Mesenchymal stem cell (in vitro differentiated cells and primary cell): ENCODE measurements around the gene RINL.
"Not testable (repeated sequence)": the region's sequence is repeated elsewhere in the genome, so short reads cannot be mapped to it uniquely, and the experiment has no call there.

Source experiments
- DNase-seq: peaks from one replicate; pipeline ENCODE4 v3.0.0-alpha.2; 2013
- H2AFZ ChIP-seq: one replicate; pipeline ENCODE4 v1.6.1; 2013; ENCODE audit warnings: low read depth, mild to moderate bottlenecking, control low read depth, inconsistent platforms, low read length, moderate library complexity
- H2AK5ac ChIP-seq: 2 replicates; pipeline ENCODE4 v1.6.1; 2013; ENCODE audit warnings: low read length, moderate library complexity, mild to moderate bottlenecking, inconsistent platforms; ENCODE audit not compliant: severe bottlenecking
- H2BK120ac ChIP-seq: one replicate; pipeline ENCODE4 v1.6.1; 2013; ENCODE audit warnings: low read depth, mild to moderate bottlenecking, inconsistent platforms, low read length, moderate library complexity
- H2BK12ac ChIP-seq, 2 experiments: one replicate each; pipeline ENCODE4 v1.6.1; 2013; ENCODE audit warnings: inconsistent platforms in 2 of 2, low read length in 2 of 2, mild to moderate bottlenecking in 2 of 2, moderate library complexity in 2 of 2, control low read depth in 1 of 2
- H2BK15ac ChIP-seq: one replicate; pipeline ENCODE4 v1.6.1; 2013; ENCODE audit warnings: mild to moderate bottlenecking, low read depth, inconsistent platforms; ENCODE audit not compliant: poor library complexity, severe bottlenecking
- H2BK5ac ChIP-seq: 2 replicates; pipeline ENCODE4 v1.6.1; 2013; ENCODE audit warnings: low read depth, mild to moderate bottlenecking, low read length, control low read depth, inconsistent platforms; ENCODE audit not compliant: poor library complexity, severe bottlenecking
- H3K14ac ChIP-seq, 2 experiments: one replicate each; pipeline ENCODE4 v1.6.1; 2013; ENCODE audit warnings: inconsistent platforms in 2 of 2, low read length in 2 of 2, control low read depth in 1 of 2, mild to moderate bottlenecking in 1 of 2, moderate library complexity in 1 of 2
- H3K18ac ChIP-seq, 2 experiments: one replicate each; pipeline ENCODE4 v1.6.1; 2013; ENCODE audit warnings: inconsistent platforms in 2 of 2, low read length in 2 of 2, control low read depth in 1 of 2, low read depth in 1 of 2, mild to moderate bottlenecking in 1 of 2
- H3K23ac ChIP-seq, 2 experiments: one replicate each; pipeline ENCODE4 v1.6.1; 2013; ENCODE audit warnings: inconsistent platforms in 2 of 2, low read length in 2 of 2, mild to moderate bottlenecking in 2 of 2, moderate library complexity in 2 of 2, control low read depth in 1 of 2
- H3K27ac ChIP-seq: 2 replicates; pipeline ENCODE4 v1.5.1; 2013; ENCODE audit warnings: mild to moderate bottlenecking, moderate library complexity, low read length, control low read depth, inconsistent platforms; ENCODE audit not compliant: poor library complexity, severe bottlenecking
- H3K27me3 ChIP-seq, 2 experiments: 2 replicates each; pipeline versions ENCODE4 v1.6.1 to v1.7.0; 2013; ENCODE audit warnings: low read length in 2 of 2, mild to moderate bottlenecking in 2 of 2, moderate library complexity in 2 of 2, control low read depth in 1 of 2, inconsistent platforms in 1 of 2; ENCODE audit not compliant: control insufficient read depth in 1 of 2, insufficient read depth in 1 of 2
- H3K36me3 ChIP-seq, 2 experiments: 2 replicates each; pipeline versions ENCODE4 v1.6.1 to v1.7.0; 2013; ENCODE audit warnings: low read length in 2 of 2, control low read depth in 1 of 2, inconsistent platforms in 1 of 2, low read depth in 1 of 2, mild to moderate bottlenecking in 1 of 2; ENCODE audit not compliant: insufficient read depth in 2 of 2, control insufficient read depth in 1 of 2
- H3K4ac ChIP-seq, 2 experiments: one replicate each; pipeline ENCODE4 v1.6.1; 2013; ENCODE audit warnings: inconsistent platforms in 2 of 2, low read length in 2 of 2, mild to moderate bottlenecking in 2 of 2, moderate library complexity in 2 of 2, control low read depth in 1 of 2, low read depth in 1 of 2
- H3K4me1 ChIP-seq: 2 replicates; pipeline ENCODE4 v1.6.1; 2013; ENCODE audit warnings: low read depth, low read length, control low read depth; ENCODE audit not compliant: control insufficient read depth, insufficient read depth
- H3K4me2 ChIP-seq: 2 replicates; pipeline ENCODE4 v1.6.1; 2013; ENCODE audit warnings: low read length, mild to moderate bottlenecking, inconsistent platforms; ENCODE audit not compliant: poor library complexity, severe bottlenecking
- H3K4me3 ChIP-seq, 2 experiments: 2 replicates each; pipeline versions ENCODE4 v1.5.1 to v1.7.0; 2013; ENCODE audit warnings: low read length in 2 of 2, mild to moderate bottlenecking in 2 of 2, control low read depth in 1 of 2, low read depth in 1 of 2; ENCODE audit not compliant: insufficient read depth in 1 of 2
- H3K79me1 ChIP-seq: replicated peaks from 2 replicates; pipeline ENCODE4 v1.6.1; 2013; ENCODE audit warnings: mild to moderate bottlenecking, control low read depth, low read length, inconsistent platforms; ENCODE audit not compliant: poor library complexity, severe bottlenecking
- H3K9ac ChIP-seq: 2 replicates; pipeline ENCODE4 v1.7.0; 2013; ENCODE audit warnings: mild to moderate bottlenecking, low read length, moderate library complexity
- H3K9me3 ChIP-seq: 2 replicates; pipeline ENCODE4 v1.7.0; 2013; ENCODE audit warnings: mild to moderate bottlenecking, low read length; ENCODE audit not compliant: control insufficient read depth
- H4K8ac ChIP-seq: one replicate; pipeline ENCODE4 v1.6.1; 2013; ENCODE audit warnings: inconsistent platforms, mild to moderate bottlenecking, low read length, moderate library complexity
- H4K91ac ChIP-seq: one replicate; pipeline ENCODE4 v1.6.1; 2013; ENCODE audit warnings: mild to moderate bottlenecking, low read length, inconsistent platforms
- WGBS: methylation state at CpG from one replicate; pipeline ENCODE4 v1.1.7; 2013; ENCODE audit warnings: mixed read lengths; 5-methylcytosine and 5-hydroxymethylcytosine counted together

Gene RINL

DNA sequence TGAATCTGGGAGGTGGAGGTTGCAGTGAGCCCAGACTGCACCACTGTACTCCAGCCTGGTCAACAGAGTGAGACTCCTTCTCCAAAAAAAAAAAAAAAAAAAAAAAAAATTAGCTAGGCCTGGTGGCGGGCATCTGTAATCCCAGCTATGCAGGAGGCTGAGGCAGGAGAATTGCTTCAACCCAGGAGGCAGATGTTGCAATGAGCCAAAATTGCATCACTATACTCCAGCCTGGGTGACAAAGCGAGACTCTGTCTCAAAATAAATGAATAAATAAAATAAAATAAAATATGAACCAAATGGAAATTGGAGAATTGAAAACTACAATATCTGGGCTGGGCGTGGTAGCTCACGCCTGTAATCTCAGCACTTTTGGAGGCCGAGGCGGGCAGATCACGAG is 48.9 kb downstream of the RINL start:
- not testable (repeated sequence) for H2AK5ac ChIP-seq, H4K8ac ChIP-seq, H3K14ac ChIP-seq, H3K9ac ChIP-seq, H3K27ac ChIP-seq, H3K23ac ChIP-seq, H3K9me3 ChIP-seq, H2BK120ac ChIP-seq, H2AFZ ChIP-seq, H4K91ac ChIP-seq, H3K4me3 ChIP-seq, H2BK15ac ChIP-seq, H3K4me2 ChIP-seq, H2BK12ac ChIP-seq, H2BK5ac ChIP-seq, H3K4ac ChIP-seq, H3K27me3 ChIP-seq
- Histone ChIP-seq H3K79me1 (peaks cover 17% of the 10 kb centered on the region), H3K36me3 (peaks cover 25 to 29% of the 10 kb centered on the region in 2 experiments), H3K18ac (peak overlapping the region in 1 of 2 experiments; percentile 16), H3K4me1 (peaks cover 18% of the 10 kb centered on the region)
- over 99% methylated on average over 6 of the region's 7 CpGs for WGBS
- DNase-seq = peak; percentile 77

DNA sequence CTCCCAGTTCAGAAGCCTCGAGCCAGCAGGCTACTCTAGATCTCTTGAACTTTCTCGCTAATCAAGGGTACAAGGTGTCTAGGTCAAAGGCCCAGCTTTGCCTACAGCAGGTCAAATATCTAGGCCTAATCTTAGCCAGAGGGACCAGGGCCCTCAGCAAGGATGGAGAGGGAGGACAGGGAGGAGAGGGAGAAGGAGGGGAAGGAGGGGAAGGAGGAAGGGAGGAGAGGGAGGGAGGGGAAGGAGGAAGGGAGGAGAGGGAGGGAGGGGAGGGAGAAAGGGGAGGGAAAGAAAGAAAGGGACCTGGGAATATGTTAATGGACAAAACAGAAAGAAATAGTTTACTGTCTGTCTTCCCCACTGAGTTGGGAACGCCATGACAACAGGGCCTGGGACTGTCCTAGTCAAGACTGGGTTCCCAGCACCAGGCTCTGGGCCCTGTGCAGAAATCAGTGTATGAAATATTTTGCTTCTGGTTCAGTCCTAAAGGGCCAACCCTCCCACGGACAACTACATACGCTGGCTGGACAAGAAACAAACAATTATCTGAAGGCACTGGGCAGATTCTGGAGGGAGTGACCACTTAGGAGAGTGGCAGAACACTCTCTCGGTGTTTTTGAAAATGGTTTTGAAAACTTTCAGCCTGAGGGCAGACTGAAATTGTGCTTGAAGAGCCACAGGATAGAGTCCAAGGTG is 51.1 kb downstream of the RINL start:
- H2BK12ac ChIP-seq = no peak overlapping the region
- no peak overlapping the region for H3K27ac ChIP-seq
- H2AFZ ChIP-seq = no peak overlapping the region
- no peak overlapping the region for H3K9ac ChIP-seq
- no peak overlapping the region for H3K4me2 ChIP-seq
- H3K4me1 ChIP-seq = peaks cover 11% of the 10 kb centered on the region
- no peak overlapping the region for H3K4ac ChIP-seq
- no peak overlapping the region for H4K8ac ChIP-seq
- no peak overlapping the region for H3K23ac ChIP-seq
- no peak overlapping the region for H2BK120ac ChIP-seq
- peaks cover 32 to 37% of the 10 kb centered on the region in 2 experiments for H3K36me3 ChIP-seq
- no peak overlapping the region for H2BK15ac ChIP-seq
- H3K14ac ChIP-seq = no peak overlapping the region
- no peak for DNase-seq
- no peak overlapping the region for H2BK5ac ChIP-seq
- H3K27me3 ChIP-seq = no peaks in the 10 kb centered on the region
- no peaks in the 10 kb centered on the region for H3K9me3 ChIP-seq
- H3K79me1 ChIP-seq = peaks cover 24% of the 10 kb centered on the region
- no peak overlapping the region for H3K18ac ChIP-seq
- 91% methylated on average over 6 of the region's 6 CpGs for WGBS
- H3K4me3 ChIP-seq = no peak overlapping the region
- H2AK5ac ChIP-seq = no peak overlapping the region
- H4K91ac ChIP-seq = no peak overlapping the region

GRCh38 chr19:38825936-38826335 is 52.1 kb downstream of the RINL start:
- not testable (repeated sequence) for H3K14ac ChIP-seq, H2BK5ac ChIP-seq, H3K18ac ChIP-seq, H3K9ac ChIP-seq, H3K9me3 ChIP-seq, H2BK120ac ChIP-seq, H3K4me2 ChIP-seq, H3K4me3 ChIP-seq, H3K27ac ChIP-seq, H3K4me1 ChIP-seq, H2AK5ac ChIP-seq, H2BK12ac ChIP-seq, H4K8ac ChIP-seq, H3K4ac ChIP-seq, DNase-seq, H2BK15ac ChIP-seq, H4K91ac ChIP-seq, H2AFZ ChIP-seq, H3K23ac ChIP-seq, H3K27me3 ChIP-seq
- peaks cover 26% of the 10 kb centered on the region for H3K79me1 ChIP-seq
- 97% methylated on average over 7 of the region's 7 CpGs for WGBS
- peaks cover 32 to 46% of the 10 kb centered on the region in 2 experiments for H3K36me3 ChIP-seq

GRCh38 chr19:38821230-38821825 is 56.7 kb downstream of the RINL start:
- H4K8ac ChIP-seq, H3K9ac ChIP-seq, H3K14ac ChIP-seq, DNase-seq, H2AFZ ChIP-seq, H2BK120ac ChIP-seq, H3K18ac ChIP-seq, H2BK5ac ChIP-seq, H2BK12ac ChIP-seq, H3K27me3 ChIP-seq, H2BK15ac ChIP-seq, H2AK5ac ChIP-seq, H3K4me2 ChIP-seq, H3K4ac ChIP-seq, H3K4me3 ChIP-seq, H3K9me3 ChIP-seq, H3K23ac ChIP-seq, H3K27ac ChIP-seq, H3K4me1 ChIP-seq, H4K91ac ChIP-seq: not testable (repeated sequence)
- 98% methylated on average over 23 of the region's 29 CpGs for WGBS
- Histone ChIP-seq H3K36me3 (peaks cover 32 to 51% of the 10 kb centered on the region in 2 experiments), H3K79me1 (peaks cover 19% of the 10 kb centered on the region)
